NCI-H1417 (cell line): ENCODE results near the gene KCND3.
A peak's percentile ranks its signal among the peaks of the same experiment; 100 is the strongest.

ENCODE experiments used
- DNase-seq, 3 experiments: peaks; one replicate each; lab custom pipeline; 2025; lab: John Stamatoyannopoulos, UW

Gene KCND3

DNA sequence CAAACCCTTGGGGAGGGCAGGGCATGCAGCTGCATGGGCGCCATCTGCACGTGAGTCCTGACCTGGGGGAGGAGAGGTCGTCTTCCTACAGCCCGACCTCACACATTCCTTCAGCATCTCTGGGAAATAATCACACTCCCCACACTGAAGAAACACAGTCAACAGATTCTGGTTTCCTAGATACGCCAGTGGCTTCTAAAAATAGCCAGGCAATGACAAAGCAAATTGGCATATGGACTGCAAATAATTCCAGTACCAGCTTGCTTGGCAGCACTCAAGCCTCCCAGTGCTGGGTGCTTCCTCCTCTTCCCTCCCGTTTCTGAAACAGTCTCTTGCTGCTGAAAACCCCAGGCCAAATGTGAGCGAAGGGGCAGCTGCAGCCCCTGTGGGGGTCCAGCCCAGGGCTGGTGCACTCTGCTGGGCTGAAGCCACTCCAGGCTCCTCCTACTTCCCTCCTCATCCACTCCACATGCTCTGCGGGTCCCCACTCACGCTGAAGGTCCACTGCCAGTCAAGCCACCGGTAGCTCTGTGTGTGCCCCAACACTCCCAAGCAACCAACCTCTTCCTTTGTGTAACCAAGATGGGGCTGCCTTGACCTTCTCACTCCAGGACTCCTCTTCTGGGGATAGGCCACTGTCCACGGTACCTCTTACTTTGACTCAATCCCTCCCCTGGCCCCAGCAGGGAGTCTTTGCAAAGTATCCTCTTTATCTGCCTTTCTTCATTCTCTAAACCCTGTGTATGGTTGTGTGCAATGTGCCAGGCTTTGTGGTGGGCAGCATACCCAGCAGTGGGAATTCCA is 69.0 kb downstream of the KCND3 start:
- DNase-seq: peak; percentile 55 to 94 (median 77)

DNA sequence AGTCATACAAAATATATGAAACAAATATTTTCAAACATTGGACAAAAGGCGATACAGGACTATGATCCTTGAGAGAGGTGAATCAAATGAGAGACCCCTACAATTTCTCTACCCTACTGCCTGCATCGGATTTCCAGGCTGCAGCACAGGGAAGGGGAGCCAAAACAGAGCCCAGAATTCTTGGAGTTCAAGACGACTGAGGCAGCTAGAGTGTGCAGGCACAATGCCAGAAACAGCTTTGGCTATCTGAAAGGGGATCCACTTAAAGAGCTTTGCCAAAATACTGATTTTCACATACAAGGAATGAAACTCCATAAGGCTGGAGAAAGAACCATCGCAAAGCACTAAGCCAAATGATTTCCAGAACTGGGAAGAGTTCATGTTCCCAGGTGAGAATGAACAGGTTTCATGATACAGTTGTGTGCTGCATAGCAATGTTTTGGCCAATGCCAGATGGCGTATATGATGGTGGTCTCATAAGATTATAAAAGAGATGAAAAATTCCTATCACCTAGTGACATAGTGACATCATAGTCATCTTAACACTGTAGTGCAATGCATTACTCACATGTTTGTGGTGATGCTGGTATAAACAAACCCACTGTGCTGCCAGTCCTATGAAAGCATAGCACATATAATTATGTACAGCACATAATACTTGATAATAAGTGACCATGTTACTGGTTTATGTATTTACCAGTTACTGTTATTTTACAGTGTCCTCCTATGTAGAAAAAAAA is 77.5 kb downstream of the KCND3 start:
- no peak for DNase-seq

- no peak for DNase-seq
Observed at GRCh38 chr1:111911061-111911460, 78.4 kb downstream of the KCND3 start.

DNA sequence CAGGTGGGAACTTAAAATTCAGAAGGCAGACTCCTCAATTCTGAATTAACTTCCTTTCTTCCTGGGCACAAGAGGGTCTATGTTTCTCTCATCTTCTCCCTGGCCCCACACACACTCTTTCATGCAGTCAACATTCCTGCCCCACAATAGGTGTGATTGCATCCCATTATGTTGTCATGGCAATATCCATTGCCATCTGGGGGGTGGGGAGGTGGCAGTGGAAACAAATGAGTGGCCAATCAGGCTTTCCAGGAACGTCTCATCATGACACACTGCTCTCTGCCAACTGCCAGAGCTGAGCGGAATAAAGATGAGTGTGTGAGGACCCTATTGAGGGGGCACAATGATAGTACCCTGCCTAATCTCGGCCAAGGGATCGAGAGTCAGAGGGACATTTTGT is 80.4 kb downstream of the KCND3 start:
- peak in 2 of 3 experiments; percentile 14 to 67 for DNase-seq

DNA sequence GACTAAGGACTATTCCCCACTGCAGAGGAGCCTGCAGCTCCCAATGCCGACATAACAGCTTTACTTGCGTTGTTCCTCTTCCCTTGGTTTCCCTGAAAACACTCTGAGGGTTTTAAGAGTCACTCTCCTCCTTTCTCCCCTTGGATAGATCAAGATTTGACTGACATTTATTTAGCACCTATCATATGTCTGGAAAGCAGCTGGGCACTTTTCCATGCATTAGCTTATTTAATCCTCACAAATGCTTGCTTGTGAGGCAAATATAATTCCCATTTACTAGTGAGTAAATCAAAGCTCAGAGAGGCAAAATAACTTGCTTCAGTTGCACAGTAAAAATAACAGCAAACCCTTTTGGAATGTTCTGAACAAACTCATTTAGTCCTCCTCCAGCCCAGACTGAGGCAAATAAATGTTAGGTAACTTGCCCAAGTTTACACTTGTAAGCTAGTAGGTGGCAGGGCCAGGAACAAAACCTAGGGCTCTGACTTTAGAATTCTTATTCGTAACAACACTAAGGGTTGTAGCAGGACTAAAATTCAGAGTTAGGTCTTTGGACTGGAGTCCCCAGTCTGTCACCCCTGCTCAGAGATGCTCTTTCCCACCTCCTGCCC is 81.4 kb downstream of the KCND3 start:
- DNase-seq: no peak

DNA sequence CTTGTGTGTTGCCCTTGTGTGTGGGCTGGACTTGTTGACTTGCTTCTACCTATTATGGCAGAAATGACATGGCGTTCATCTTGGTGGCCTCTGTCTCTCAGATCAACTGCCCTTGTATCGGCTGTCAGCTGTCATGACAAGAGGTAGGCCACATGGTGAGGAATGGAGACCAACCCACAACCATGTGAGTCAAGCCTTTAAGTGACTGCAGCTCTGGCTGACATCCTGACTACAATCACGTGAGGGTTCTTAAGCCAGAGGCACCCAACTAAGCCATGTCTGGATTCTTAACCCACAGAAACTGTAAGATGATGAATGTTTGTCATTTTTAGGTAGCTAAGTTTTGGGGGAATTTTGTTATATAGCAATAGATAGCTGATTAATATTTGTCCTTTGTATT is 82.1 kb downstream of the KCND3 start:
- DNase-seq: peak in 1 of 3 experiments; percentile 20

DNA sequence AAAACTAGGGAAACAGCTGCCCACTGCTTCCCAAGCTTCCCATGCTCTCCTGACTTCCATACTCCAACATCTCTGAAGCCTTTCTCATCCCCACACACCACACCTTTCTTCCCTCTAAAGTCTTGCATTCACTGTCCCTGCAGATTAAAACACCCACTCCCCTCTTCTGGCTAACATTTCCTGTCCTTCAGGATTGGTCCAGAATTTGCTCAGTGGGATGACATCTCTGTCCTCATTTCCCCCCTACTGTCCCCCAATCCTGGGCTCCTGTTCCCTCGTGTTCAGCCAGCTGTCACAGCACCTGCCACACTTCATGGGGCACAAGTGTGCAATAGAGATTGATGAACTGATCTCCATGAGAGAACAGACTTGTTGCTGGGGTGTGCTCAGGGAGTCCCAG is 82.7 kb downstream of the KCND3 start:
- no peak for DNase-seq

DNA sequence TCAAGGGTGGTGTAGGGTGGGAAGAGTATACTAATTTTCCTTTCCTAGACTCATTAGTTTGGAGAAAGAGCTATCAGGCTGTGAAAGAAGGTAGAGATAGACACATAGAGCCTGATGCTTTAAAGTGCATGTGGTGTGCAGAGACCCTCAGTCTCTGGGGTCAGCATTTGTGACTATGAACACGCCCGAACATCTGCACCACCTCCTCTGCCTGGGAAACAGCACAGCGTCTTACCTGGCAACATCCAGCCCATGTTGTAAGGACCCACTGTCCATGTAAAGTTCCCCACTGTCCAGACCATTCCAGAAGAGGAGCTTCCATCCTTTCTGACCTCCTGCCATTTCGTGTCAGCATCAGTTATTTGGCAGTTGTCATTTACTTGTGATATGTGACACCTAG is 83.4 kb downstream of the KCND3 start:
- DNase-seq: no peak

- DNase-seq: peak; percentile 90 to 96 (median 91)
Observed at GRCh38 chr1:111904478-111905218, 84.8 kb downstream of the KCND3 start.

- peak in 1 of 3 experiments; percentile 57 for DNase-seq
Observed at GRCh38 chr1:111903871-111904449, 85.5 kb downstream of the KCND3 start.

- DNase-seq: peak in 1 of 3 experiments; percentile 57
Observed at GRCh38 chr1:111903148-111903870, 86.2 kb downstream of the KCND3 start.

GRCh38 chr1:111895469-111895868 is 94.0 kb downstream of the KCND3 start:
- DNase-seq: no peak

DNA sequence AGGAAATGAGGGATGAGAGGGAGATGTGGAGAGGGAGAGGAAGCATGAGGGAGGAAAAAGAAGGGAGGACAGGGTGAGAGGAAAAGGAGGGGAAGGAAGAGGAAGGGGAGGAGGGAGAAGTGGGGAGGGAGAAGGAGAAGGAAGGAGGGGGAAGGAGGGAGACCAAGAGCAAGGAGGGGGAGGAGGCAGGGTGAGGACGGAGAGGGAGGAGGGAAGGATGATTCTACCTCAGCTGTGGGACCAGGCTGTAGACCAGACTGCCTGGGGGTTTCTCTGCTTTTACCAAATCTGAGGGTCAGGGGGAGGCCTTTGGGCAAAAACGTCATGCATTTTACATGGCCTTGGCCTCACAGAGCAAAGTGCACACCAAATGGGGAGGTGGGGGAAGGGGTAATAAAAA is 94.5 kb downstream of the KCND3 start:
- no peak for DNase-seq

DNA sequence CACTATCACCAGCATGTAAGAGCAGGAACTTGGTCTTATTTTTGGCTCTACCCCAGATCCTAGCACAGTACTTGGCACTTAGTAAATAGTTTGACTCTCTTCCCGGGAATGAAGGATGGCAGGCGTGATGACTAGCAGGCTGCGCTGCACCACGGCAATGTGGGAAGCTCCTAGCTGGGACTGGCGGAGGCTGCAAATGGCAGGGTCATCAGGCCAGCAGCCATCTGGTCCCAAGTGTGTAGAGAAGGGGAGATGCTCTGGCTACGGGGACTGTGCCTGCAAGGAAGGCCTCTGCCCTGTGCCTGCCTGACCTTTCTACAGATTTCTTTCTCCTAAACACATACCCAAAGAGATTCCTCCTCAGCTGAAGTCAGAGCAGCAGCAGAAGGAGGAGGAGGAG is 95.0 kb downstream of the KCND3 start:
- no peak for DNase-seq

GRCh38 chr1:111891566-111891965 is 97.9 kb downstream of the KCND3 start:
- DNase-seq: no peak

DNA sequence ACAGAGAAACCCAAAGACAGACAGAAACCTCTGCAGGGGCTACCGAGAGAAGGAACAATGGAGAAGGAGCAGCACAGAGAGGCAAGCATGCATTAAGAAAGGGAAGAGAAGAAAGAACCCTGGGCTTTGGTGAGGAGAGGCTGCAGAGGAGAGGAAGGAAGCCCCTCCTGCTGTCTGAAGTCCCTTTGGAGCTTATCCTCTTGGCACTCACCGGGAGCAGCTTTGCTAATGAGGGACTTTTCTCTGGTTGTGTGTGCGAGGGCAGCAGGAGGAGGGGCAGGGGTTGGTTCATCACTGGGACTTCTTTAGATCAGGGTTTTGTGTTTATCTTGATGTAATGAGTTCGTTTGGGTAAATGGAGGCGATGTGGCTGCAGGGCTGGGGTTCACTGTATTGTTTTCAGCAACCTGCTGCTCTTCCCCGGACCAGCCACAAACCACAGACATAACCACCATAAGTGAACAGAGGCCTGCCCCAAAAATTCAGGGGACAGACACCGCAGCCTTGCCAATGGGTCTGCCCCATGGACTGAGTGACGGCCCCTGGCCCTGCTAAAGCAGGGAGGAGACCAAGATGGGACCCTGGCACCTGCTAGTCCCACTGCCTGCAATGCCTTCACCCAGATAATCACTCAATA is 100.6 kb downstream of the KCND3 start:
- no peak for DNase-seq

DNA sequence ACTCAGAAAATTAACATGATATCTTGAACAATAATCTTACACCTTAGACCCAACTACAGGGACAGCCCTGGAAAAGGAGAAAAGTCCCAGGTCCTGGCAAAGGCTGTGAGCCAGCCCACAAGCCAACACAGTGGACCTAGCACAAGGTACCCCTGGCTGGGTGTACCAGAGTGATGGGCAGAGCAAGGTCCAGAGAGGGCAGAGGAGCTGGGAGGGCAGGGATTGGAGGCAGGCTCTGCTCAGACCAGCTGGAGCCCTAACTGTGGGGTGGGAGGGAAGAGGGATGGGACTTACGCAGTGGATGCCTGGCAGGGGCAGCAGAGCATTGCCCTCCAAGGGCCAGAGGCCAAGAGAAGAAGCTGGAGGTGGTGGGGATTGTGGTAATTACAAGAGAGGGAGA is 101.6 kb downstream of the KCND3 start:
- no peak for DNase-seq

DNA sequence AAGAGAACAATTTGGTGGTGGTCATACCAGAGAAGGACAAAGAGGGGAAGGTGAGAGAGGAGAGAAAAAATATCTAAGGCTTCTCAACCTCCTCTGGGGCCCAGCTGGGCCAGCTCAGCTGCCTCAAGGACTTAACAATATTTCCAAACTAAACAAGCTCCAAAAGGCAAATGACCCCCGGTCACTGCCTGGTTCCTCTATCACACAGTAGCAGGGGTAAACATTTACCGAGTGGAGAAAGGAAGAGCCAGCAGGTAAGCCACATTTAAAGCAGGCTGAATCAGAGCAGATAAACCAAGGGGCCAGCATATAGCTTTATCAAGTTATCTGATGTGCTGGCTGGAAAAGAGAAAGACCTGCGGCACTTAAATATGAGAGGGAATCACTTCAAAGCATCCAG is 102.1 kb downstream of the KCND3 start:
- DNase-seq: peak in 1 of 3 experiments; percentile 13

GRCh38 chr1:111886741-111887140 is 102.7 kb downstream of the KCND3 start:
- no peak for DNase-seq

DNA sequence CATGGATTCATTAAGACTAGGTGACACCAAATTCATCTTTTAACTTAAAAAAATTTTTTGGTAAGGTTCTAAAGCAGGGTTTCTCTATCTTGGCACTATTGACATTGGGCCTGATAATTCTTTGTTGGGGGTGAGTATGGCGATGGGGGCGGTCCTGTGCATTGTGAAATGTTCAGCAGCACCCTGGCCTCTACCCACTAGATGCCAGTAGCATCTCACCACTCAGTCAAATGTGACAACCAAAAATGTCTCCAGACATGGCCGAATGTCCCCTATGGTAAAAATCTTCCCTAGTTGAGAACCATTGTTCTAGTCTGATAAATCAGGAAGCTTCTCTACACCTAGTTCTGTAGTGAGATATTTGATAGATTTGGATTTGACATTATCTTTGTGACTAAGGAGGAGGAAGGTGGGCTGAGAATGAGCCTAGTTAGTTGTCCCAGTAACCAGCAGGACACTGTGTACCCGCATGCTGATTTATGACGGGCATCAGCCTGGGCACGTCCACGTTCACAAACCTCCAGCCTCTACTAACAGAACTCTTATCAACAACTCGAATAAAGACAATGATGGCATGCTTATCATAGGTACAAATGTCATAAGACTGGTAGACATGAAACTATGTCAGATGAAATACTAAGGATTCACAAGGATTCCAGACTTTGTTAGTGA is 104.6 kb downstream of the KCND3 start:
- peak in 1 of 3 experiments; percentile 48 for DNase-seq
